ENCODE results near the gene EXOSC7.
"Not testable (repeated sequence)": the region's sequence is repeated elsewhere in the genome, so short reads cannot be mapped to it uniquely, and the experiment has no call there.

EXOSC7 gene

DNA sequence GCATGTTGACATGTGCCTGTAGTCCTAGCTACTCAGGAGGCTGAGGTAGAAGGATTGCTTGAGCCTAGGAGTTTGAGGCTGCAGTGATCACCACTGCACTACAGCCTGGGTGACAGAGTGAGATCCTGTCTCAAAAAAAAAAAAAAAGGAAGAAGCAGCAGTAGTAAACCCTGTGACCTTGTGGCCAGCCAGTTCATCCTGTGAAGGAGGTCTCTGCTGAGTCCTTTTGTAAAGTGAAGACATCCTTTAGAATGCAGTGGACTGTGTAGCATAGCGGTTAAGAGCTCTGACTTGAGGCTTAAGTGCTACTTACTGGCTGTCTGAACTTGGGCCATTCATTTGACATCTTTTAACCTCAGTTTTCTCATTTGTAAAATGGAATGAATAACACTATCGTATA lies 8.3 kb downstream of the EXOSC7 start:
- TF ChIP-seq, protein P1, sequence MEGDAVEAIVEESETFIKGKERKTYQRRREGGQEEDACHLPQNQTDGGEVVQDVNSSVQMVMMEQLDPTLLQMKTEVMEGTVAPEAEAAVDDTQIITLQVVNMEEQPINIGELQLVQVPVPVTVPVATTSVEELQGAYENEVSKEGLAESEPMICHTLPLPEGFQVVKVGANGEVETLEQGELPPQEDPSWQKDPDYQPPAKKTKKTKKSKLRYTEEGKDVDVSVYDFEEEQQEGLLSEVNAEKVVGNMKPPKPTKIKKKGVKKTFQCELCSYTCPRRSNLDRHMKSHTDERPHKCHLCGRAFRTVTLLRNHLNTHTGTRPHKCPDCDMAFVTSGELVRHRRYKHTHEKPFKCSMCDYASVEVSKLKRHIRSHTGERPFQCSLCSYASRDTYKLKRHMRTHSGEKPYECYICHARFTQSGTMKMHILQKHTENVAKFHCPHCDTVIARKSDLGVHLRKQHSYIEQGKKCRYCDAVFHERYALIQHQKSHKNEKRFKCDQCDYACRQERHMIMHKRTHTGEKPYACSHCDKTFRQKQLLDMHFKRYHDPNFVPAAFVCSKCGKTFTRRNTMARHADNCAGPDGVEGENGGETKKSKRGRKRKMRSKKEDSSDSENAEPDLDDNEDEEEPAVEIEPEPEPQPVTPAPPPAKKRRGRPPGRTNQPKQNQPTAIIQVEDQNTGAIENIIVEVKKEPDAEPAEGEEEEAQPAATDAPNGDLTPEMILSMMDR (IDR thresholded peaks at IDR 0.05; ENCODE audit: low read length, missing control alignments): no peak
- H3K4me3 ChIP-seq (replicated peaks; ENCODE audit: low read depth, low read length): no peak overlapping the region
- no peak for DNase-seq (ENCODE audit: low read depth)

DNA sequence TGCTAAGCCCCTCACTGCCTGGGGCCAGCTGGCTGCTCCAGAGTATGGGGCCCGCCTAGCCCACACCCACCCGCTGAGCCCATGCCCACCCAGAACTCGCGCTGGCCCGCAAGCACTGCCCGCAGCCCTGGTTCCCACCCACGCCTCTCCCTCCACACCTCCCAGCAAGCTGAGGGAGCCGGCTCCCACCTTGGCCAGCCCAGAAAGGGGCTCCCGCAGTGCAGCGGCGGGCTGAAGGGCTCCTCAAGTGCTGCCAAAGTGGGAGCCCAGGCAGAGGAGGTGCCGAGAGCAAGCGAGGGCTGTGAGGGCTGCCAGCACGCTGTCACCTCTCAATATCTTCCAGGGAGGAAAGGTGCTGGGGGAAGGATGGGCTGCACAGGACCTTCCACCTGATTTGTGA lies 10.3 kb downstream of the EXOSC7 start:
- H3K4me3 ChIP-seq (replicated peaks; ENCODE audit: low read depth, low read length); DNase-seq (ENCODE audit: low read depth): not testable (repeated sequence)

DNA sequence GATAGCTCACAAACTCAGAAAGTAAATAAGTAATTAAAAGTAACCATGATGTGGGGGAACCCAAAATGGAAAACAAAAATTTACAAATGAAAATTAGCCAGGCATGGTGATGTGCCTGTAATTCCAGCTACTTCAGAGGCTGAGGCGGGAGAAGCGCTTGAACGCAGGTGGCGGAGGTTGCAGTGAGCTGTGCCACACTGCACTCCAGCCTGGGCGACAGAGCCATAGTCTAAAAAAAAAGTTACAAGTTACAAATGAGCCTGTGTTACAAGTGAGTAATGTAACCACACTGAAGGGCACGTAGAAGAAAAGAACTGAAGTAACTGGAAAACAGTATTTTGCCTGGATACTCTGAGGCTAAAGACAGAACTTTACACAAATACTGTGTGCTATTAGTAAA lies 11.3 kb downstream of the EXOSC7 start:
- TF ChIP-seq, protein P1 (IDR thresholded peaks at IDR 0.05; ENCODE audit: low read length, missing control alignments): no peak
- DNase-seq (ENCODE audit: low read depth): no peak
- no peak overlapping the region for H3K4me3 ChIP-seq (replicated peaks; ENCODE audit: low read depth, low read length)

DNA sequence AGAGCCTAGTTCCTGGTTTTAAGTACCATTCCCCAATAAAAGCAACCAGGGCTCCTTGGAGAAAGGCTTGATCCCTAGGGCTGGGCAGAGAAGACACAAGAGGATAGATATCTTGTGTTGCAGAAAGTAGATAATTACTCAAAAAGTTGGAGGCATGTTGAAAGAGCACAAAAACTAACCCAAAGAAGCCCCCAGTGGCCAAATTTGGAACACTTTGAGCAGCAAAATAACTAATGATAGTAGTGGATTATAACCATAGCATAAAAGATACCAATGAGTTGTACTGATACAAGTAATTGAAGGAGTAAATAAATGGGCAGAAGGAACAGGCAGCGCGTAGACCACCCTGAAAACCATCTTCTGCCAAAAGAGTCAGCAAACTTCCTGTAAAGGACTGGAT lies 12.0 kb downstream of the EXOSC7 start:
- no peak for DNase-seq (ENCODE audit: low read depth)
- TF ChIP-seq, protein P1 (IDR thresholded peaks at IDR 0.05; ENCODE audit: low read length, missing control alignments): peak; percentile 58

DNA sequence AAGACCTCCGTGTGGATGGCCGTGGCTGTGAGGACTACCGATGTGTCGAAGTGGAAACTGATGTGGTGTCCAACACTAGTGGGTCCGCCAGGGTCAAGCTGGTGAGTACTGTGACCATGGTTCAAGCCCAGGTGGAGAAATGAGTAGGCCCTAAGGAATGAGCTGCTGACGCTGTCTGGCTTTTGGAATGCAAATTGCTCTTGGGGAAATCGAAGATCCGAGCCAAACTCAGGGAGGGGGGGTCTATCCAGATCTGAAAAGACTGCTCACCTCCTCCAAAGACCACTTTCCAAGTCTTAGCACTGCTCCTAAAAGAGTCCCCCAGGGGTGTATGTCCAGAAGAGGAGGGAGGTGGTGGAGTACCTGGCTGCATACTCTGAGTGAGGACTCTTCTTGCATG lies 13.1 kb downstream of the EXOSC7 start:
- TF ChIP-seq, protein P1 (IDR thresholded peaks at IDR 0.05; ENCODE audit: low read length, missing control alignments): no peak
- no peak overlapping the region for H3K4me3 ChIP-seq (replicated peaks; ENCODE audit: low read depth, low read length)
- no peak for DNase-seq (ENCODE audit: low read depth)

More for the DNA sequence above, 12.0 kb downstream of the EXOSC7 start:
- H3K4me3 ChIP-seq (replicated peaks; ENCODE audit: low read depth, low read length): no peak overlapping the region

DNA sequence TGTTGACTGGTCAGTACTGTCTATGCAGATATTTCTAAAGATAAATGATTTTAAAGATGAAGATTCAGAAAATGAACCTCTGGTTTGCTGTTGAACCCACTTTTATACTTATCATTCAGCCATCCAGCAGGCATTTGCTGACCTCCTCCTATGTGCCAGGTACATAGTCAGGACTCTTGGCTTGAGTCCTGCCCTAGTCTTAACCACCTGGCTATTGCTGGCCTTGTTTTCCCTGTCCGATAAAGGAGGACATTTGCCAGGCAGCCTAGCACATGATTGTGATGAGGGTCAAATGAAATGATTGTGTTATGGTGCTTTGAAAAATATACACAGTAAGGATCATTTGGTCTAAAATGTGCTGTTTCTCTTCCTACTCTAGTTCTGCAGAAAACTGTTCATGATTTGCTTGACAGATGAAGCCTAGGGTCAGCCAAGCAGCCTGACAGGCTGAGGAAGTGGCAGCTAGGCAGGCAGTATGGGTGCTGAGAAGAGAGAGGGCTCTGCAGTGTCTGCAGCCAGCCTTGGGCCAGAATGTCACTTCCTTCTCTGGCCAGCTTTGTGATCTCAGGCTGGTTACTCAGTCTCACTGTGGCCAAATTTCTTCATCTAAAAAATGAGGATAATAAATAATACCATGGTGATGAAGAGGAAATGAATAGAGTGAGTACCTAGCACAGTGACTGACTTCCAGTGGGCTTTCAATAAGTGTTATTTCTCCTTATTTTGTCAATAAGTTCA lies 13.8 kb downstream of the EXOSC7 start:
- TF ChIP-seq, protein P1 (IDR thresholded peaks at IDR 0.05; ENCODE audit: low read length, missing control alignments): no peak
- no peak overlapping the region for H3K4me3 ChIP-seq (replicated peaks; ENCODE audit: low read depth, low read length)
- DNase-seq (ENCODE audit: low read depth): no peak

DNA sequence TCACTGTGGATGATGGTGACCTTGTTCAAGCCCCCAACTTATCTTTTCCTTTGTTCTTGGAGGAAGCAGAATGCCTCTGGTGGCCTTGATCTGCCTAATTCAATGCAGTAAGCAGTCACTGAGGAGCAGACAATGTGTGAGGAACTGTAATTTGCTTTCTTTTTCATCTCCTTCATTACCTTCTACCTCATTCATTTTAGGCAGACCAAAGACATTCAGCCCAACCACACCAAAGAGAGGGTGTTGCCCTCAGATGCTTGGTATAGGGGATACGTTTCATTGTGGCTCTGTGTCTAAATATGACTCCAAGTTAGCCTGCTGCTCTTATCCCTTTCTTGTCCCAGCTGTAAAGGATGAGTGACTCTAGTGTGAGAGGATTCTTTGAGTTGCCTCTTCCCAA lies 15.3 kb downstream of the EXOSC7 start:
- H3K4me3 ChIP-seq (replicated peaks; ENCODE audit: low read depth, low read length): no peak overlapping the region
- no peak for DNase-seq (ENCODE audit: low read depth)
- TF ChIP-seq, protein P1 (IDR thresholded peaks at IDR 0.05; ENCODE audit: low read length, missing control alignments): no peak
